Measurements from ENCODE around the gene TIAM1. TPM values are rescaled to one million over a fixed set of nuclear protein-coding genes. Genes with fewer than 3 reads are reported as not detected.

TIAM1 gene
- total and polyA plus RNA-seq, 2 experiments from 2014 or later = 3.2 to 7.6 TPM

GRCh38 chr21:31159808-31160207 is 184.3 kb downstream of the TIAM1 start:
- no peaks in the 10 kb centered on the region for H3K9me2 ChIP-seq (ENCODE audit: insufficient read depth)
- no peaks in the 10 kb centered on the region for H3K36me3 ChIP-seq (ENCODE audit: low read depth)
- TF ChIP-seq EZH2phosphoT487 (IDR thresholded peaks at IDR 0.05; ENCODE audit: insufficient read depth, low read depth) = no peak
- H2AFZ ChIP-seq = no peak overlapping the region
- no peak overlapping the region for H3K4me3 ChIP-seq
- in situ Hi-C loops (cut with MboI) = no loop called here
- WGBS, 2 experiments (ENCODE audit: low coverage in 1 of 2, low lambda C conversion rate in 2 of 2, missing lambda C conversion rate in 2 of 2) = 96 to 97% methylated on average over 5 of the region's 5 CpGs
- peaks cover 8% of the 10 kb centered on the region for H3K9me3 ChIP-seq (ENCODE audit: low read depth)
- no peak for DNase-seq
- H3K4me2 ChIP-seq (ENCODE audit: unreplicated experiment) = no peak overlapping the region
- H3K79me2 ChIP-seq (ENCODE audit: insufficient read depth) = no peaks in the 10 kb centered on the region
- no peak overlapping the region for H3K9ac ChIP-seq
- no peak overlapping the region for H3K27ac ChIP-seq
- H3K27me3 ChIP-seq (replicated peaks; ENCODE audit: insufficient read depth) = no peaks in the 10 kb centered on the region
- peaks cover 9% of the 10 kb centered on the region for H3F3A ChIP-seq (ENCODE audit: insufficient read depth)
- peaks cover 26% of the 10 kb centered on the region for H3K4me1 ChIP-seq (ENCODE audit: insufficient read depth)
- no peaks in the 10 kb centered on the region for H4K20me1 ChIP-seq (ENCODE audit: insufficient read depth)

GRCh38 chr21:31158789-31159581 is 185.1 kb downstream of the TIAM1 start:
- Histone ChIP-seq H3F3A (ENCODE audit: insufficient read depth) (peaks cover 9% of the 10 kb centered on the region), H3K36me3 (ENCODE audit: low read depth) (no peaks in the 10 kb centered on the region), H3K79me2 (ENCODE audit: insufficient read depth) (no peaks in the 10 kb centered on the region), H3K27ac (no peak overlapping the region), H3K27me3 (replicated peaks; ENCODE audit: insufficient read depth) (no peaks in the 10 kb centered on the region), H3K4me2 (ENCODE audit: unreplicated experiment) (no peak overlapping the region), H2AFZ (no peak overlapping the region), H4K20me1 (ENCODE audit: insufficient read depth) (no peaks in the 10 kb centered on the region), H3K4me1 (ENCODE audit: insufficient read depth) (peaks cover 26% of the 10 kb centered on the region), H3K9ac (no peak overlapping the region), H3K4me3 (no peak overlapping the region), H3K9me3 (ENCODE audit: low read depth) (peaks cover 8% of the 10 kb centered on the region), H3K9me2 (ENCODE audit: insufficient read depth) (no peaks in the 10 kb centered on the region)
- in situ Hi-C loops (cut with MboI) = no loop called here
- DNase-seq = peak; percentile 40
- WGBS, 2 experiments (ENCODE audit: low coverage in 1 of 2, low lambda C conversion rate in 2 of 2, missing lambda C conversion rate in 2 of 2) = 86 to 90% methylated on average over 8 of the region's 8 CpGs
- TF ChIP-seq EZH2phosphoT487 (IDR thresholded peaks at IDR 0.05; ENCODE audit: insufficient read depth, low read depth) = no peak
- TF ChIP-seq EZH2 (IDR thresholded peaks at IDR 0.05; ENCODE audit: insufficient read depth, poor library complexity, severe bottlenecking) = no peak

- Histone ChIP-seq H4K20me1 (ENCODE audit: insufficient read depth) (no peaks in the 10 kb centered on the region), H3K79me2 (ENCODE audit: insufficient read depth) (no peaks in the 10 kb centered on the region), H3K9me3 (ENCODE audit: low read depth) (peaks cover 8% of the 10 kb centered on the region), H3K27ac (no peak overlapping the region), H3K9me2 (ENCODE audit: insufficient read depth) (no peaks in the 10 kb centered on the region), H3K4me3 (no peak overlapping the region), H3K4me2 (ENCODE audit: unreplicated experiment) (no peak overlapping the region), H3F3A (ENCODE audit: insufficient read depth) (peaks cover 9% of the 10 kb centered on the region), H3K9ac (no peak overlapping the region), H2AFZ (no peak overlapping the region), H3K36me3 (ENCODE audit: low read depth) (no peaks in the 10 kb centered on the region), H3K27me3 (replicated peaks; ENCODE audit: insufficient read depth) (no peaks in the 10 kb centered on the region), H3K4me1 (ENCODE audit: insufficient read depth) (peaks cover 21% of the 10 kb centered on the region)
- WGBS, 2 experiments (ENCODE audit: low coverage in 1 of 2, low lambda C conversion rate in 2 of 2, missing lambda C conversion rate in 2 of 2) = 54 to 60% methylated on average over 5 of the region's 5 CpGs
- TF ChIP-seq EZH2 (IDR thresholded peaks at IDR 0.05; ENCODE audit: insufficient read depth, poor library complexity, severe bottlenecking) (no peak), EZH2phosphoT487 (IDR thresholded peaks at IDR 0.05; ENCODE audit: insufficient read depth, low read depth) (no peak)
- in situ Hi-C loops (cut with MboI) = no loop called here
- DNase-seq = no peak
Measured at GRCh38 chr21:31157756-31158155, 186.3 kb downstream of the TIAM1 start.

GRCh38 chr21:31156662-31157061 is 187.4 kb downstream of the TIAM1 start:
- Histone ChIP-seq H3K4me1 (ENCODE audit: insufficient read depth) (peaks cover 13% of the 10 kb centered on the region), H3K4me3 (no peak overlapping the region), H3K4me2 (ENCODE audit: unreplicated experiment) (no peak overlapping the region), H3K9ac (no peak overlapping the region), H3K27ac (no peak overlapping the region), H3K27me3 (replicated peaks; ENCODE audit: insufficient read depth) (no peaks in the 10 kb centered on the region), H4K20me1 (ENCODE audit: insufficient read depth) (no peaks in the 10 kb centered on the region), H3K79me2 (ENCODE audit: insufficient read depth) (no peaks in the 10 kb centered on the region), H3K36me3 (ENCODE audit: low read depth) (no peaks in the 10 kb centered on the region), H3K9me2 (ENCODE audit: insufficient read depth) (no peaks in the 10 kb centered on the region), H3F3A (ENCODE audit: insufficient read depth) (peaks cover 5% of the 10 kb centered on the region), H2AFZ (no peak overlapping the region), H3K9me3 (ENCODE audit: low read depth) (peaks cover 8% of the 10 kb centered on the region)
- 89 to 90% methylated on average over 2 of the region's 2 CpGs for WGBS, 2 experiments (ENCODE audit: low coverage in 1 of 2, low lambda C conversion rate in 2 of 2, missing lambda C conversion rate in 2 of 2)
- in situ Hi-C loops (cut with MboI) = no loop called here
- no peak for DNase-seq
- TF ChIP-seq EZH2phosphoT487 (IDR thresholded peaks at IDR 0.05; ENCODE audit: insufficient read depth, low read depth) (no peak), EZH2 (IDR thresholded peaks at IDR 0.05; ENCODE audit: insufficient read depth, poor library complexity, severe bottlenecking) (no peak)

All from GM23248 (cell line).